Activated CD8-positive, alpha-beta memory T cell treated with anti-CD3 and anti-CD28 coated beads, Interleukin-2, amount 50 U/mL, for 1 hour (primary cell): ENCODE measurements around the gene STIM1.
"Not testable (repeated sequence)": the region's sequence is repeated elsewhere in the genome, so short reads cannot be mapped to it uniquely, and the experiment has no call there.

Source experiments
- DNase-seq: peaks from one replicate; pipeline ENCODE4 v3.0.0-alpha.2; 2020; ENCODE audit errors: extremely low read depth

Gene STIM1

DNA sequence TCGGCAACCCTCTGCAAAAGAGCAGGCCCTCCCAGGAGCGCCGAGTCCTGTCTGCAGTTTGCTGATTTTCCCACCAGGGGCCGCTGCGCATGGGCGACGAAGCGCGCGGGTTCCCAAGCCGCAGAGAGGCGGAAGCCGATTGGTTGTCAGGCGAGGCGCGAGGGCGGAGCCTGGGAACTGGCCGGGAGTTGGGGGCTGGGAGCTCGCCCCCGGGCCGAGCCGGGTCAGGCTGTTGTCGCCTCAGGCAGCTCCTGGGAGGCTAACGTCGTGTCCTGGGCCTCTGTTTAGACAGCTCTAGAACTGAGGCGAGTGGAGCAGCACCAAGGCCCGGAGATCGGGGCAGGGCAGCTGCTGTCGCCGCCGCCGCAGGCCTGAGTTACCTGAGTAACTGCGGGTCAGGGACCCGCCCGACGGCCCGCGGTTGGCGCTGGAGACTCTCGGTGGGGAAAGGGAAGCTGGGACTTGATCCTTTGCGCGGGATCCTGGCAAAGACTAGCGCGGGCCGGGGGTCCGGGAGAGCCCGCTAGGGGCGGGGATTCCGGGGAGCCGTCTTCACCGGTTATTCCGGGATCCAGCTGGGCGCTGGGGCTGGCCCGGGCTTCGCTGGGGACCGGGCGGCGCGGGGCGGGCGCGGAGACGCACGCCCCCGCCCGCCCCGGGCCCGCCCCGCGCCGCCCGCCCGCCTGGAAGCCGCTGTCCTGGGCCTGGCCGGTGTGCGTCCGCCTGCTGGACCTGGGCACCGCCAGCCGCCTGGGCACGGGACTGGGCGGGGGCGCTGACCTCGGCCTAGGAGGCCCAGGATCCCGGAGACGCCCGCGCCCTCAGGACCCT is at the start of gene STIM1:
STIM1 (plus strand) TSS at position 688 of the 831 bp plus-strand sequence. CDS start 607 bp downstream, outside the sequence.
- peak; percentile 92 for DNase-seq

DNA sequence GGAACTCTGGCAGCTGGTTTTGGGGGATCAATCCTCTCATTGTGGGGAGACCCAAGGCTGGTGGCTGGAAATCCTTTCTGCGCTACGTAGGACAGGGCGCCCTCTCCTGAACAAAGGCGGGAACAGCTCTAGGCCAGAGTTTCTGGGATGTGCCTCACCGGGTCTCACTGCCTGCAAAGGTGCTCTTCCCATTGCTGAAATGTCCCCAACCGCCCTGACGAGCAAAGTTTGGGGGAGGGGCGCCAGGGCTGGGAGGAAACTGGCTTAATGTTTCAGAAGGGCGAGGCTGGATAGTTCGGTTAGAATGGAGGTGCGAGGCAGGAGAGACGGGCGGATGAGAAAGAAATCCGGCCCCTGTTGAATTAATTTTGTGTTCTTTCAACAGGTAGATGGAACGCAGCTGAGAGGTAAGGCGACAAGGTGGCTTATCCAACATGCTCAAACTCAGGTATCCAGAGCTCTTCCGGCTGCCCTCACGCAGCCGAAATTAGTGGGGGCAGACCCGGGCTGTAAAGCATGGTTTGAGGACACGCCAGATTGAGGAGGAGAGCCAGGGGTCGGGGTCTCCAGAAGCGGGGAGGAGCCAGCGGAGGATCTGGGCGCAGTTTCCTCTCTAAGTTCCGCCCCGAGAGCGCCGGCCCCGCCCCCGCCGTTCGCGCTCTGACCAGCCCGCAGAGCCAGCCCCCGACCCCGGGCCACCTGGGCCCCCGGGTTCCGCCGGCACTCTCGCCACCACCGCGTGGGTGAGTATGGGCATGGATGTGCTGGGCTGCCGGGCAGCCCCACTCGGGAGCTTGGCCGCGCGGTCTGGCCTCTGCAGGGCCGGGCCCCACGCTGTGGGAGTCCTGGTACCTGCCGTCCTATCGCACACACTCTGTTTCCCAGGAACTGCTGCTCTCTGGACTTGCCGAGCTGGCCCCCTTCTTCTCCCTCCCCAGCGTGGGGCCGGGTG is 47.3 kb upstream of the STIM1 start, which contains the start of gene PGAP2:
PGAP2 (plus strand) TSS at position 652 of the 952 bp plus-strand sequence. CDS start 2,700 bp downstream, outside the sequence.
- no peak for DNase-seq

DNA sequence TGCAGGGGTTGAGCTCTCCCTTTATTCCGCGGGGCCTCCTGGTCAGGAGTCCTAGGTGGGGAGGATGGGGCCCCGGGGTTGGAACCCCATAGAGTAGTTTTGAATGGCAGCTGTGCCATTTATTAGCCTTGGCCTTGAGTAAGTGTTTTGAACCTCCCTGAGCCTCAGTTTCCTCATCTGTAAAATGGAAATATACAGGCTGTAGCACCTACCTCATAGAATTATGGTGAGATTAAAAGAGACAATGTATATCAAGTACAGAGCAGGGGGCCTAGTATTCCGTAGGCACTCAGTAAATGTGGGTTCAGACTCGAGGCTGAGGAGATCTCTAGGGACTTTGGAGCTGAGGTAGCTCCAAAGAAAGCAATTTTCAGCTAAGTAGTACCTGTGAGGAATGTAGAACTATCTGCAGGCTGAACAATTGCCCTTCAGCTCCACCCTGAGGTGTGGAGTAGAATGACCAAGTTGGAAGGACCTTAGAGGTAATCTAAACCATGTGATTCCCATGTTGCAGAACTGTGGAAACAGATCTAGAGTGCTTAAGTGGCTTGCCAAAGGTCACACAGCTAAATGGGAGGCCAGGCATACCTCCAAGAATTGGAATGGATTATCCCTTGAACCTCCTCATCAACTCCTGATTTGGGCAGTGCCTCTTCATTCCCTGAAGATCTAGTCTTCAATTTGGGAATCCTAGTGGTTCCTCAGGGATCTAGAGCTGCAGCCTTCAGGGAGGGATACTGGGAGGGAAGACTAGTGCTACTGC is 46.4 kb upstream of the STIM1 start:
- DNase-seq, result no peak

DNA sequence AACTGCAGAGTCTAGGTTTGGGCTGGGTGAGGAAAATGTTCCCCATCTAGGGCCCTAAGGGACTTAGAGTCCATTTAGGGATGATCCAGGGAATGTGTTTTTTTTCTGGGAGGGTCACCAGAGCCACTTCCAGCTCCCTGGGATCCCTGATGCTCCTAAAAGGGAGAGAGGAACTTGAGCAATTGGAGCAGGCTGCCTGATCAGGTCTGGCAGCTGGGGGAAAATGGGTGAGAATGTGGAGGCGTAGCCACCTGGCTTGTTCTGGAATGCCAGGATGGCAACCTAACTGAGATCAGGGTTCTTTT is 45.9 kb upstream of the STIM1 start:
- DNase-seq, result no peak

DNA sequence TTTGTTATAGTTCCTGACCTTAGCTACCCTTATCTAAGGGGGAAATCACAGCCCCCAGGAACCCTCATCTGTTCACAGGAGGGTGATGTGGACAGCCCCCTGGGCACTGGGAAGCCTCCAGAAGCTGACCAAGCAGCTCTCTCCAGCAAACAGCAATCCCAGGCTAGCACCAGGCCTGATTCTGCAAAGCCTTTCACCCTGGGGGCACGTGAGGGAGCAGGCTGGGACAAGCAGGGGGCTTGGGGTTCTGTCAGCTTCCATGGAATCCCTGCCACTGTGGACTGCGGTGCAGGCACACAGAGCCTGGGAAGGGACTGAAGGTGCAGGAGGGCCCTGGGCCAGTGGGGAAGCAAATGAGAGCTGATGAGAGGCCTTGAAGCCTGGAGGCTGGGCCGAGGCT is 45.0 kb upstream of the STIM1 start:
- no peak for DNase-seq

DNA sequence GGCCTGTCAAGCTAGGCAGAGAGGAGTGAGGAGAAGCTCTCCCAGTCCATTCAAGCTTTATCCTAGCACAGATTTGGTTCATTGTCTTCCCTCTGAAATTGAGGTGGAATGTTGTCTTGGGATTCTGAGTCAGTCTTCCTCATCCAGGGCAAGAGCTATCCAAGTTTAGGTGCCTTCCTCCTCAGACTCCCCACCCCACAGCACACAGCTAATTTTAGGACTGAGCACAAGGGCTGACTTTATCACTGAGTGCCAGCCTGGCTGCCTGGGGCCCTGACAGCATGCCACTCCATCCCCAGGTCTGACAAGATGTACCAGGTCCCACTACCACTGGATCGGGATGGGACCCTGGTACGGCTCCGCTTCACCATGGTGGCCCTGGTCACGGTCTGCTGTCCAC is 44.5 kb upstream of the STIM1 start:
- DNase-seq, result no peak

DNA sequence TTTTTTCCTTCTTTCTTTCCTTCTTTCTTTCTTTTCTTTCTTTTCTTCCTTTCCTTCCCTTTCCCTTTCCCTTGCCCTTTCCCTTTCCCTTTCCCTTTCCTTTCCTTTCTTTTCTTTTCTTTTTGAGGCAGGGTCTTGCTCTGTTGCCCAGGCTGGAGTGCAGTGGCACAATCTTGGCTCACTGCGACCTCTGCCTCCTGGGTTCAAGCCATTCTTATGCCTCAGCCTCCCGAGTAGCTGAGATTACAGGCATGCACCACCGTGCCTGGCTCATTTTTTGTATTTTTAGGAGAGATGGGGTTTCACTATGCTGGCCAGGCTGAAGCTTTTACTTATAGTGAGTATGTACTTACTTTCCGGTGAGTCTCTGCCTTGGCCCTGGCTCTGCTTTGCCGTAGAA is 40.6 kb upstream of the STIM1 start:
- not testable (repeated sequence) for DNase-seq

DNA sequence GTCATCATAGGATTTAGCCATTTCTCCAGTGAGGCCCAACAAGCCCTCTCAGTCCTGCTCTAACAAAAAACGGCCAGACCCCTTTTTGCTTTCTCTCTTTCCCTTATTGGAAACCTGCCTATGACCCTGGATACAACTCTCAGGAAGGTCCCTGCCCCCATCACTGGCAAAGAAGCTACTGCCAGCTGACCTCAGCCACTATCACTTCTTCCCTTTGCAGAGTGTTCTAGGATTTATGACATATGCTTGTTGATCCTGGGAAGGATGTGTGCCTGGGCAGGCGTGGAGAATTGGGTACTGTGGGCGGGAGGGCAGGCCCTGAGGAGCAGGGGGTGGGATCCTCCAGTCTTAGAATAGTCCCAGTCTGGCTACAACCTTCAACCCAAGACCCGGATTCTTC is 39.6 kb upstream of the STIM1 start:
- DNase-seq, result no peak

DNA sequence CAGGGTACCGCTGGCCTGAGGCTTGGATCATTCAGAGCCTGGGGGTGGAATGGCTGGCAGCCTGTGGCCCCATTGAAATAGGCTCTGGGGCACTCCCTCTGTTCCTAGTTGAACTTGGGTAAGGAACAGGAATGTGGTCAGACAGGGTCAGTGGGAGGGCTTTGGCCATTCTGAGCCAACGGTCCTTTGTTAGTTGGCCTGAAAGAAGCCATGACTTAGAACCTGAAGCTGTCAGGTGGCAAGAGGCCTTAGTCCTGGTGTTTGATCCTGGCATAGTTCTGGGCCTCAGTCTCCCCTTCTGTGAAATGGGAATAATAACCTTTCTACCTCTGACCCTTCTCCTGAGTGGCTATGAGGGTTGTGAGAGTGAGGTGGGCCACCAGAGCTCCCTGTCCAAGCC is 38.8 kb upstream of the STIM1 start:
- no peak for DNase-seq

DNA sequence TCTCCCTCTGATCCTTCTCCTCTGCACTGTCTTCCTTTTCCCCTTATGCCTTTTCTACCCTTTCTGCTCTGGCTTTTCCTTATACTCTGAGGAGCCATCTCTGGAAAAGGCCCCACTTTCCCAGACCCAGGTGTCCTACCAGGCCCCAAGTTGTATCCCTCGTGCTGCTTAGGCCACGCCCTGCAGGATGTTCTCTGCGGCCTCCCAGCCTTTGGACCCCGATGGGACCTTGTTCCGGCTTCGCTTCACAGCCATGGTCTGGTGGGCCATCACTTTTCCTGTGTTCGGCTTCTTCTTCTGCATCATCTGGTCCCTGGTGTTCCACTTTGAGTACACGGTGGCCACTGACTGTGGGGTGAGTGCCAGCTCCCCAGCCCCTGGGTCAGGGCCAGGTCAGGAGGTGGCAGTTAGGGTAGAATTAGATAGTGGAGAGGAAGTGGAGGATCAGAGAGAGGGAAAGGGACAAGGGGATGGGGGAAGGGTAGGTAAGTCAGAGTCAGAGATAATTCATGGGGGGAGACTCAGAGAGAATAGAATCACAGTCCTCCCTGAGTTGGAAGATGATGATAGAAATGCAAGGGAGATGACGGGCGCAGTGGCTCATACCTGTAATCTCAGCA is 38.2 kb upstream of the STIM1 start:
- DNase-seq, result no peak

DNA sequence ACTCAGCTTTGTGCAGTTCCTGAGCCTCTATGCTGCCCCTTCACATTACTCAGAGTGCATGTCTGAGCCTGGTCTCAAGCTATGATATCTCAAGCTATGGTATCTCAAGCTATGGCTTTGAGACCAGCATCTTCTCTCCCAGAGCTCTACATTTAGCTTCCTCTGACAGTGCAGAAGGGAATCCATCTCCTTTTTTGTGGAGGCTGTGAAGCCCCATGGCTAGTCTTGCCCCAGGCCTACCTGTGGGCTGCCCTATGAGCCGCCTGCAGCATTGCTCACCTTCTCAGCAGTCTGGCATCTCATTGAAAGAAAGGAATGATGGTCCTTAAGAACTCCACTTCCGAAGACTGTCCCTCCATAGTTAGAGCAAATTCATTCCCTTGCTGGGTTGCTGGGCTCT is 34.5 kb upstream of the STIM1 start:
- DNase-seq, result no peak

DNA sequence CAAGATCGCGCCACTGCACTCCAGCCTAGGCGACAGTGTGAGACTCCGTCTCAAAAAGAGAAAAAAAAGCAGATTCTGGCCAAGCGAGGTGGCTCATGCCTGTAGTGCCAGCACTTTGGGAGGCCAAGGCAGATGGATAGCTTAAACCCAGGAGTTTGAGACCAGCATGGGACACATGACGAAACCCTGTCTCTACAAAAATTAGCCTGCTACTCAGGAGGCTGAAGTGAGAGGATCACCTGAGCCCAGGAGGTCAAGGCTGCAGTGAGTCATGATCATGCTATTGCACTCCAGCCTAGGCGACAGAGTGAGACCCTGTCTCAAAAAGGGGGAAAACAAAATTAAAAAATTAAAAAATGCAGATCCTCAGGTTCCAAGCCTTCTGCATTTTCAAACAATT is 33.2 kb upstream of the STIM1 start:
- DNase-seq, result no peak

DNA sequence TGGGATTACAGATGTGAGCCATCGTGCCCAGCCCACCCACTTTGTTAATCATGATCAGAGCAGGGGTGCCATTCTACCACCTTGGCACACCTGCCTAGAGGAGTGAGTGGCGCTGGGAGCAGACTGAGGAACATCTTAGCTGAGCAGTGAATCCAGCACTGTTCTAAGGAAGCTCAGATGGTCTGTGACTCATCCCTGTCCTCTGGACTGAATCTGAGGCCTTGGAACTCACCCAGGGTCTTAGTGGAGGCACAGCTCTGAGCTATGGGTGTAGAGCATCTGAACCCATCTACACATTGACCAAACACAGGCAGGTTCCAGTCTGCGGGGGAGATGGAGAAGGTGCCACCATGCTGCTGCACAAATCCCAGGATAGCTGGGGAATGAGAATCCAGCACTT is 32.2 kb upstream of the STIM1 start:
- DNase-seq, result no peak

DNA sequence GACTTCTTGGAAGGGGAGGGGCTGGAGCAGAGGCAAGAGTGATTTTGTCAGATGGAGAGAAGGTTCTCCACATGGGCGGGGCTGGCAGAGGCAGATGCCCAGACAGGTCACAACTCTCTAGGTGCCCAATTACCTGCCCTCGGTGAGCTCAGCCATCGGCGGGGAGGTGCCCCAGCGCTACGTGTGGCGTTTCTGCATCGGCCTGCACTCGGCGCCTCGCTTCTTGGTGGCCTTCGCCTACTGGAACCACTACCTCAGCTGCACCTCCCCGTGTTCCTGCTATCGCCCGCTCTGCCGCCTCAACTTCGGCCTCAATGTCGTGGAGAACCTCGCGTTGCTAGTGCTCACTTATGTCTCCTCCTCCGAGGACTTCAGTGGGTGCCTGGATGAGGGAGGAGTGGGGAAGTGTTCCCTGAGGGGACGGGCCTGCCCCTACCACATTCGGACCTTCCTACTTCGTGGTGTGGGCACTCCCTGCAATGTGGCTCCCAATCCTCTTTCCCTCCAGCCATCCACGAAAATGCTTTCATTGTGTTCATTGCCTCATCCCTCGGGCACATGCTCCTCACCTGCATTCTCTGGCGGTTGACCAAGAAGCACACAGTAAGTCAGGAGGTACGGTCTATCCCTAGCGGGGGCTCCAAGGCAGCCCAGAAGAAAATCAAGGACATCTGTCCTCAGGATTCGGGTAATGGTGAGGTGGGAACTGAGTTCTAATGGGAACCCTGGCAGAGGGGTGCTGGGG is 31.5 kb upstream of the STIM1 start:
- no peak for DNase-seq

DNA sequence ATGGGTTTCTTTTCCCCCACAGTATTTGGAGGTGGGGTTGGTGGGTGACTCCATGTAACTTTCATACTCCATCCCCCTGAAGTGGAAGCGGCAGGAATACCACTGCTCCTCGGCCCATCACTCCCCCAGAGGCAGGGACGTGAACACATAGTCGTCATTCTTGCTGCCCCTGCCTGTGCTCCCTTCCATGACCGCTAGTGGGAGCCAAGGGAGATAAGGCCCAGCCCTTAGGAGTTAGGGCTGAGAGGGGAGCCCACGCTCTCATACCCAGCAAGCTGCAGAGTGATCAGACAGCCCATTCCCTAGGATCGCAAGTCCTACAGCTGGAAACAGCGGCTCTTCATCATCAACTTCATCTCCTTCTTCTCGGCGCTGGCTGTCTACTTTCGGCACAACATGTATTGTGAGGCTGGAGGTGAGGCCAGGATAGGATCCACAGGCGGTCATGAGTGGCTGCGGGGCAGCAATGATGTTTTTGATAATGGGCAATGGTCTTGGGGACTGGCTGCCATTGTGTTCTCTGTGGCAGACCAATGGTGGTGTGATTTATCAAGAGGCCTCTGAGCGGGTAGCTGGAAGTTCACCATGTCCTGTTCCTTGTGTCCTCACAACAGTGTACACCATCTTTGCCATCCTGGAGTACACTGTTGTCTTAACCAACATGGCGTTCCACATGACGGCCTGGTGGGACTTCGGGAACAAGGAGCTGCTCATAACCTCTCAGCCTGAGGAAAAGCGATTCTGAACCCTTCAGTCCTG is 30.6 kb upstream of the STIM1 start:
- DNase-seq, result peak; percentile 63

DNA sequence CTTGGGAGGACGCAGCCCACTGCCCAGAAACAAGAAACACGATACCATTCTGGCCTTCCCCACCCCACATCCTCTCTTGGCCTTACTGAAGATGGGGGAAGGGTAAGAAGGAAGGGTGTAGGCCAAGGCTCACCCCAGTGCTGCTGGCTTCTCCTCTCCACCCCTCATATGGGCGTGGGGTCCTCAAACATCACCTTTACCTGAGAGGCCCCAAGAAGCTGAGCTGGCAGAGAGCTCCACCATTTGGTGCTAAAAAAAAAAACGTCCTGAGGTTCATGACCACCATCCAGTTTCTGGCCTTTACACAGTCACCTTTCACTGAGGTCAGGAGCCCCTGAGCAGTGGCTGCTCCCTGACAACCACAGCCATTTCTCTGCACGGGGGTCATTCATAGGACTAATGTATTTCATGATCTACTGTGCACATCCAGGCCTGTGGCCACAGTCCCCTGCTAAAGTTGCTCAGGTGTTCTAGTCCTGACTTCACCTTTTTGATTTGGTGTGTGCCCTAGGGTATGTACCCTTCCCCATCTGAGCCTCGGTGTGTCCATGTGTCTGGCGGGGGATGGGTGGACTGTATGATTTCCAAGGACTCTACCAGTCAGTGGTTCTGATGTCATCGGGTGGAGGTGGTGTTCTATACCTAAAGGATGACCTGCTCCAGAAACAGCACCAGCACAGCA is 29.9 kb upstream of the STIM1 start:
- DNase-seq, result no peak

DNA sequence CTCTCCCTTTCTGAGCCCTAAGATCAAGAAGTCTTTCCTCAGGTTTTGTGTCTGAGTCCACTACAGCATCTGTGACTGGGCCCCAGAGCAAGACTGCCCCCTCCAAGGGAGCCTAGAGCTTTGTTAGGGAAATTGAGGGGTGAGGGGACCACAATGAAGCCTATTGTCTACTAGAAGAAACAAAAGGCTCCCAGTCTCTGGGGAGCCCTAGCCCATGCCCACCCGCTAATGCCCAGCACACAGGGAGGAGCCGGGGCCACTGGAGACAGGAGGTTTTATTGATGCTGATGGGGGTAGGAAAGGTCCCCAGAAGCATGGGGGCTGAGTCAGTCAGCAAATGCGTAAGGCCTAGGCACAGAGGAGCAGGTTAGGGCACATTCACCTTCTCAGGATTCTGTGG is 28.7 kb upstream of the STIM1 start:
- no peak for DNase-seq

DNA sequence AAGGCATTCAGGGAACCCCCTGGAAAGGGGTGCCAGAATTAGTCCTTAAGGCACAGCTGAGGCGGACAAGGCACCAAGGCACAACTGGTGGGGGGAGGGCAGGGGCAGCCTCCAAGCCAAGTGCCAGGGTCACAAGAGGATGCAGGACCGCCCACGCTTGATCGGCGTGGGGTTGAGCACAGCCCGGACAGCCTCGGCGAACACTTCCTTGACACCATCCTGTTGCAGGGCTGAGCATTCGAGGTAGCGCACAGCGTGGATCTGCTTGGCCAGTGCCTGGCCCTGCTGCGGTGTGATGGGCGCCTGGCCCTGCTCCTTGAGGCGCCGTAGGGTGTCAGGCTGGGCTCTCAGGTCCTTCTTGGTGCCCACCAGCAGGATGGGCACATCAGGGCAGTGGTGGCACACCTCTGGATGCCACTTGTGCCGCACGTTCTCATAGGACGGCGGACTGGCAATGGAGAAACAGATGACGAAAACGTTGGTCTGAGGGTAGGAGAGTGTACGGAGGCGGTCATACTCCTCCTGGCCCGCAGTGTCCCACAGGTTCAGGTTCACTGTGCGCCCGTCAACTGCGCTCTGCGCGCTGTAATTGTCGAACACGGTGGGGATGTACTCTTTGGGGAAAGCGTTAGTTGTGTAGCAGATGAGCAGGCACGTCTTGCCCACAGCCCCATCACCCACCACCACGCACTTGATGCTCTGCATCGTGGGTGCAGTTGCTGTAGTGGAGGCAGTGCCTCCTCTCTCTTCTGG is 27.9 kb upstream of the STIM1 start:
- DNase-seq, result no peak

DNA sequence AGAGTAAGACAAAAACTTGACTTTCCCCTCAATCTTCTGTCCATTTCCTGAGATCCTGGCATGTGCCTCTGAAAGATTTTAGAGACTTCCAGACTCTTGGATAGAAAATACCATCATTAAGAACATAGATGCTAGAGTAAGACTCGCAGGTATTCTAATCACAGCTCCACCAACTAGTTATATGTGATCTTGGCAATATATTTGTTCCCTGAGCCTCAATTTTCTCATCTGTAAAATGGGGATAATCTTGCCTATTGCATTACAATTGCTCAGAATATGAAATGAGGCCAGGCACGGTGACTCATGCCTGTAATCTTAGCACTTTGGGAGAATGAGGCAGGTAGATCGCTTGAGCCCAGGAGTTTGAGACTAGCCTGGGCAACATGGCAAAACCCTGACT is 25.4 kb upstream of the STIM1 start:
- DNase-seq, result no peak
